Loucy (cell line): Measurements from ENCODE around the gene GPRC5A.
"Not testable (repeated sequence)": the region's sequence is repeated elsewhere in the genome, so short reads cannot be mapped to it uniquely, and the experiment has no call there.

ENCODE experiments used
- EZH2phosphoT487 ChIP-seq: fragments of 200-600 bp; IDR thresholded peaks from 2 replicates; pipeline ENCODE4 v1.6.1; 2018; ENCODE audit warnings: antibody characterized with exemption, mild to moderate bottlenecking, moderate library complexity, borderline replicate concordance
- TF ChIP-seq, protein P1 (sequence below): fragments of 200-600 bp; sonication (generic); conservative IDR thresholded peaks from 2 replicates; pipeline ENCODE4 v1.5.1; 2014; ENCODE audit warnings: mild to moderate bottlenecking, antibody characterized with exemption, low read length

DNA sequence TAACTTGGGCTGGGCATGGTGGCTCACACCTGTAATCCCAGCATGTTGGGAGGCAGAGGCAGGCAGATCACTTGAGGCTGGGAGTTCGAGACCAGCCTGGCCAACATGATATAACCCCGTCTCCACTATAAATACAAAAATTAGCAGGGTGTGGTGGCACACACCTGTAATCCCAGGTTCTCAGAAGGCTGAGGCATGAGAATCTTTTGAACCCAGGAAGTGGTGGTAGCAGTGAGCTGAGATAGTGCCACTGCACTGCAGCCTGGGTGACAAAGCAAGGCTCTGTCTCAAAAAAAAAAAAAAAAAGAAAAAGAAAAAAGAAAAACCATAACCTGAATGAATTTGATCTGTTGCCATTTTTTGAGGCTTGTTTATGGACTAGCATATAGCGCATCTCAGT lies 44.6 kb upstream of the GPRC5A start:
- TF ChIP-seq EZH2phosphoT487: not testable (repeated sequence)
- TF ChIP-seq, protein P1, sequence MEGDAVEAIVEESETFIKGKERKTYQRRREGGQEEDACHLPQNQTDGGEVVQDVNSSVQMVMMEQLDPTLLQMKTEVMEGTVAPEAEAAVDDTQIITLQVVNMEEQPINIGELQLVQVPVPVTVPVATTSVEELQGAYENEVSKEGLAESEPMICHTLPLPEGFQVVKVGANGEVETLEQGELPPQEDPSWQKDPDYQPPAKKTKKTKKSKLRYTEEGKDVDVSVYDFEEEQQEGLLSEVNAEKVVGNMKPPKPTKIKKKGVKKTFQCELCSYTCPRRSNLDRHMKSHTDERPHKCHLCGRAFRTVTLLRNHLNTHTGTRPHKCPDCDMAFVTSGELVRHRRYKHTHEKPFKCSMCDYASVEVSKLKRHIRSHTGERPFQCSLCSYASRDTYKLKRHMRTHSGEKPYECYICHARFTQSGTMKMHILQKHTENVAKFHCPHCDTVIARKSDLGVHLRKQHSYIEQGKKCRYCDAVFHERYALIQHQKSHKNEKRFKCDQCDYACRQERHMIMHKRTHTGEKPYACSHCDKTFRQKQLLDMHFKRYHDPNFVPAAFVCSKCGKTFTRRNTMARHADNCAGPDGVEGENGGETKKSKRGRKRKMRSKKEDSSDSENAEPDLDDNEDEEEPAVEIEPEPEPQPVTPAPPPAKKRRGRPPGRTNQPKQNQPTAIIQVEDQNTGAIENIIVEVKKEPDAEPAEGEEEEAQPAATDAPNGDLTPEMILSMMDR: not testable (repeated sequence)
